GM18520 (cell line): Measurements from ENCODE around the gene CMAS.

ENCODE experiments used
- ATAC-seq: cut with Tn5 transposase; IDR thresholded peaks from one replicate; pipeline ENCODE4 v1.9.1; 2021; ENCODE audit not compliant: unreplicated experiment

Gene CMAS

GRCh38 chr12:22105542-22105941 lies 59.5 kb downstream of the CMAS start:
- ATAC-seq = no peak

- no peak for ATAC-seq
Measured at GRCh38 chr12:22110176-22110575, 64.2 kb downstream of the CMAS start.
